NCI-H2107 treated with DMSO at 0.1 percent for 48 hours (cell line): ENCODE measurements around the gene PCNX1.
A peak's percentile ranks its signal among the peaks of the same experiment; 100 is the strongest.

Experiments
- DNase-seq: peaks from one replicate; lab custom pipeline; 2025; ENCODE audit not compliant: unreplicated experiment; lab: John Stamatoyannopoulos, UW

Gene PCNX1

DNA sequence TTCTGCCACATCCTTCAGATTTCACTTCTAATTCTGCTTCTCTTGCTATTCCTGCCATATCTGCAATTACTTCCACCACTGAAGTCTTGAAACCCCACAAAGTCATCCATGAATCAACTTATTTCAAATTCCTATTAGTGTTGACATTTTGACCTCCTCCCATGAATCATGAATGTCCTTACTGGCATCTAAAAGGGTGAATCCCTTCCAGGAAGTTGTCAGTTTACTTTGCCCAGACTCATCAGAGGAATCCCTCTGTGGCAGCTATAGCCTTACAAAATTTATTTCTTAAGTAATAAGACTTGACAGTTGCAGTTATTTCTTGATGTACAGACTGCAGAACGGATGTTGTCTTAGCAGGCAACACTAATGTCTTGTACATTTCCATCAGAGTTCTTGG is 162.9 kb downstream of the PCNX1 start:
- DNase-seq = no peak

DNA sequence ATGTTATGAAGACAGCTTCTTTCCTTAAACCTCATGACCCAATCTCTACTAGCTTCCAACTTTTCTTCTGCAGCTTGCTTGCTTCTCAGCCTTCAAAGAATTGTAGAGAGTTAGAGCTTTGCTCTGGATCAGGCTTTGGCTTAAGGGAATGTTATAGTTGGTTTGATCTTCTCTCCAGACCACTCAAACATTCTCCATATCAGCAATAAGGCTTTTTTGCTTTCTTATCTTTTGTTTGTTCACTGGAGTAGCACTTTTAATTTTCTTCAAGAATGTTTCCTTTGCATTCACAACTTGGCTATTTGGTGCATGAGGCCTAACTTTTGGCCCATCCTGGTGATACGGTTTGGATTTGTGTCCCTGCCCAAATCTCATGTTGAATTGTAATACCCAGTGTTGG is 163.8 kb downstream of the PCNX1 start:
- DNase-seq = no peak

DNA sequence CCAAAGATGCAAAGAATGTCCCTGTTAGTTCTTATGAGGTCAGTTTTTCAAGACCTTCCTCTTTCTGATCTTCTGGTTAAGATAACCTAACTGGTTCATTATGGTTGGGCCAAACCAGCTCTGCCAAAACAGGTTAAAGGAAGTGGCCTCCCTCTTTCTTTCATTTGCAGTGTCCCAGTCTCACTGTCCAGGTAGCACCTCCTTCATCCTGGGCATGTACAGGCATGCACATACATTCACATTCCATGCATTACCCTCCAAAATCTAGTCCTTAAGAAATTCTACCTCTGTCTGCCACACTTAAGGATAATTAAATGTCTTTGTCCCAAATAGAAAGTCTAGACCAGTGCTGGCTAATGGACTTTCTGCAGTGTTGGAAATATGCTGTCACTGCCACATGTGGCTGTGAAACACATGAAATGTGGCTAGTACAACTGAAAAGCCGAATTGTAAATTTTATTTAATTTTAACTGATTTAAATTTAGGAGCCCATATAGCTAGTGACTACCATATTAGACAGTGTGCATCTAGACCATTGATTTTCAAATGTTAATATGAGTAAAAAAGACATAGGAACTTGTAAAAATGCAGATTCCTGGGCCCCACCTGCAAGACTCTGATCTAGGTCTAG is 169.3 kb downstream of the PCNX1 start:
- DNase-seq = no peak

DNA sequence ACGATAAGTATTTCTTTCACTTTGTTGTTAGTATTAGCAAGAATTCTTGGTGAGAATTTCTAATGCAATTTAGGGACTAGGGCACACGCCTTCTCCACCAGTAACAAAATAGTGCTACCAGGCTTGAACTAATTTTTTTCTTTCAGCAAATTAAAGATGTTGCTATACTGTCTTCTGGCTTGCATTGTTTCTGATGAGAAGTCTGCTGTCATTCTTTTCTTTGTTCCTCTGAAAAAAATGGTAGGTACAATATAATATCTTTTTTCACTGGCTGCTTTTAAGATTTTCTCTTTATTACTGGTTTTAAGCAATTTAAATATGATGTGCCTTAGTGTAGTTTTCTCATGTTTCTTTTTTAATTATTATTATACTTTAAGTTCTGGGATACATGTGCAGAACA is 171.2 kb downstream of the PCNX1 start:
- DNase-seq = no peak

DNA sequence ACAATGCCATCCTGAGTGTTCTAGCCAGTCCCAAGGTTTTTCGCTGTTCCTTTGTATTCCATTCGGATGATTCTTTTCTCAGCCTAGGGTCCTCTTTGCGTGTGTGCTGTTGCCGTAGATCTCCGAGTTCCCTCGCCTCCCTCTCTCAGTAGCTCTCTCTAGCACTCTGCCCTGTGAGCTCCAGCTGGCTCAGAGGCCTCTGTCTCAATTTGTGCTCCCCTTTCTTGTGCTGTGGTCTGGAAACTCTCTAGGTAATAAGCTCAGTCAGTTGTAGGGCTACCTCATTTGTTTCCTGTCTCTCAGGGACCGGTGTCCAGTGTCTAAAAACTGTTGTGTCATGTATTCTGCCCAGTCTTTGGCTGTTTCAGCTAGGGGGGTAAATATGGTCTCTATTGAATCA is 179.3 kb downstream of the PCNX1 start:
- no peak for DNase-seq

DNA sequence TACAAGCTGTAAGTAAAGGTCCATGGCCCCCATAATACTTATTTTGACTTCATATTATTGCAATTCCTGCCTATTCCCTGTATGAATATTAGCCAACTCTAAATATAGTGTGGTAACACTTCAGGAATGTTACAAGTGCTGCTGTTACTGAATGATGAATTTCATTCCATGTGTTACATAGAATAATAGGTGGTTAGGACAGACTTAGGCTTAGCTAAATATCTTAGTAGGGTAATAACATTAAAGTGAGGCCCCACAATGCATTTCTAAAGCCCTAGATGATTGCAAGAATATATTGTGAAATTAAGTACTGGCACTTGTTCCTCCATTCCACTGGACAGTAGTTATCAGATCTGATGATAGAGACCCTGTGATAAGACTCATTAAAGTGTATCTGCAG is 182.7 kb downstream of the PCNX1 start:
- DNase-seq = no peak

DNA sequence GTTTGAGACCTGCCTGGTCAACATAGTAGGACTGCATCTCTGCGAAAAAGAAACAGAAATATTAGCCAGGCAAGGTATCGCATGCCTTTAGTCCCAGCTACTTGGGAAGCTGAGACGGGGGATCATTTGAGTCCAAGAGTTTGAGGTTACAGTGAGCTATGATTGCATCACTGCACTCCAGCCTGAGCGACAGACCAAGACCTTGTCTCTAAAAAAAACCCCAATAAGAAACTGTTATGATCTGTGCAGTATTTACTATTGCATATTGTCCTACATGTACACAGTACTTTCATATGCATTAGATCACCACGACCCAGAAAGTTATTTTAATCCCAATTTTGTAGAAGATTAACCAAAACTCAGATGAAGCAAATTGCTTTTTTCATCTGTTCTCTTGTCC is 187.5 kb downstream of the PCNX1 start:
- no peak for DNase-seq

DNA sequence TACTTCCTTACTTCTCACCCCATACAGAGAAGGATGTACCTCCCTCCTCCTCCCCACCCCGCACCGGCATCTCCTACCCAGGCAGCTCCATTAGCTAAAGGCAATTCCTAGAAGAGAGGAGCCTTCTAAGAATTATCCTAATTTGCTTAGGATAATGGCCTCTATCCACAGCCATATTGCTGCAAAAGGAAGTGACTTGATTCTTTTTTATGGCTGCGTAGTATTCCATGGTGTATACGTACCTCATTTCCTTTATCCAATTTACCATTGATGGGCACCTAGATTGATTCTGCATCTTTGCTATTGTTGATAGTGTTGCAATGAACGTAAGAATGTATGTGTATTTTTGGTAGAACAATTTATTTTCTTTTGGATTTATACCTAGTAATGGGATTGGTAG is 189.7 kb downstream of the PCNX1 start:
- no peak for DNase-seq

DNA sequence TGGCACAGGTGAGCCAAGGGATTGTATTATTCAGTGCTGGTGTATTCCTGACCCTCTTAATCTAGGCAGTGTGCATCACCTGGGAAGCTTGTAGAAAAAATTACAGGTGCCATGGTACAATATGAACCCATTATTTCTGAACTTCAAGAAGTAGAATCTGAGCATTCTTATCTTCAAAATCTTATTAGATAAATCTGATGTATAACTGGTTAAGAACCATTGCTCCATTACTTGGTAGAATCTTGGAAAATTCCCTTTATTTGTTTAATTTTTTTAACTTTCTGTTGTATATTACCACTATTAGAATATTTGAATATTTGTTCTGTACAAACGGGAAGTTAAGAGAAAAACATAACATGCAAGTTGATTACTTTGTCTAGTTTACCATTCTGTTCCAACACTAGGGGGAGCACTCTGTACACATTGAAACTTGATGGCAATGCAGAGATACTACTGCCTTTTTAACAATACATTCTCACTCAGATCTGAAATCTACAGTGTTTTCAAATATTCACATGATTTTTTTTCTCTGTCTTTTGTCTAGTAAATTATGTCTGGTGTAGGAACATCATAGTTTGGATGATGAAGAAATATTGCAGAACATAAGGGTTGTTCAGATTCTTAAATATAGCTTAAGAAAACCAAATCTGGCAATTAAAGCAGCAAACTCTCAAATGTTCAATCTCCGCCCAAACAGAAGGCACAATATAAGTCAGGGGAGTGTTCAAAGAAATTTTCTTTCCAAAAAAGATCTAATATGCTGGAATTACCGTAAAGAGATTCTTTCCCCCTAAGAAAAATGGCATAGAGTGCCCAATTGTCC is 196.6 kb downstream of the PCNX1 start:
- peak; percentile 73 for DNase-seq

DNA sequence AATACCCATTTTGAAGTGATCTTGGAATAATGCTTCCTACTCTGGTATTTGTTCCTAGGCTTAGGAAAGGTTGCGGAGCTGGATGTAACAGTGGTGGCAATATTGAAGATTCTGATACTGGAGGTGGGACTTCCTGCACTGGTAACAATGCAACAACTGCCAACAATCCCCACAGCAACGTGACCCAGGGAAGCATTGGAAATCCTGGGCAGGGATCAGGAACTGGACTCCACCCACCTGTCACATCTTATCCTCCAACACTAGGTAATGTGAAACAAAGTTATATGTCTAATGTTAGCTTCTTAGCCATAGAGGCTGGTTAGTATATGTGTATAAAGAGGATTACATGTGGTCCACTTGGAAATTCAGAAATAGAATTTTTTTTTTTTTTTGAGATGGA is 197.9 kb downstream of the PCNX1 start:
- no peak for DNase-seq

DNA sequence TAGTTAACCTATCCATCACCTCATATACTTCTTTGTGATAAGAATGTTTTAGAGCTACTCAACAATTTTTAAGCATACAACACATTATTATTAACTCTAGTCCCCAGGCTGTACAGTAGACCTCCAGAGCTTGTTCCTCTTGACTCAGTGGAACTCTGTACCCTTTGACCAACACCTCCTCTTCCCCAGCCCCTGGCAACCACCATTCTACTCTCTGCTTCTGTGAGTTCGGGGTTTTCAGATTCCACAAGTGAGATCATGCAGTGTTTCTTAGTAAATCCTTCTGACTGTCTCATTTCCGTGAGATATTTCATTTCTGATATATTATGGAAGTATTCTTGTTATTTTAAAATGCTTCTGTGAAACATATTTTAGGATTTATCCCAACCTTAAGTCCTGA is 200.7 kb downstream of the PCNX1 start:
- no peak for DNase-seq

DNA sequence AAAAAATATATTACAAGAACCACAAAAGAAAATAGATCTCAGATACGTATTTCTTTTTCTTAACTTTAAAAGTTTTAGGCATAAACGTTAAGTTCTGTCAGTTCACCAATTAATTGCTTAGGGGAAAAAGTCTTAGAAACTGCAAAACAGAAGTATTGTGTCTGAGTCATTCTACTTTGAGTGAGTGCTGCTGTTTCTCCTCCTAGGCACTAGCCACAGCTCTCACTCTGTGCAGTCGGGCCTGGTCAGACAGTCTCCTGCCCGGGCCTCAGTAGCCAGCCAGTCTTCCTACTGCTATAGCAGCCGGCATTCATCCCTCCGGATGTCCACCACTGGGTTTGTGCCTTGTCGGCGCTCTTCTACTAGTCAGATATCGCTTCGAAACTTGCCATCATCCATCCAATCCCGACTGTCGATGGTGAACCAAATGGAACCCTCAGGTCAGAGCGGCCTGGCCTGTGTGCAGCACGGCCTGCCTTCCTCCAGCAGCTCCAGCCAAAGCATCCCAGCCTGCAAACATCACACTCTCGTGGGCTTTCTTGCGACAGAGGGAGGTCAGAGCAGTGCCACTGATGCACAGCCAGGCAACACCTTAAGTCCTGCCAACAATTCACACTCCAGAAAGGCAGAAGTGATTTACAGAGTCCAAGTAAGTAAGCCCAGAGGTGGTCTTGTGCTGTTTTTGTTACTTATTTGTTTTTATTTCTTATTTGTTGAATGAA is 201.3 kb downstream of the PCNX1 start:
- no peak for DNase-seq

DNA sequence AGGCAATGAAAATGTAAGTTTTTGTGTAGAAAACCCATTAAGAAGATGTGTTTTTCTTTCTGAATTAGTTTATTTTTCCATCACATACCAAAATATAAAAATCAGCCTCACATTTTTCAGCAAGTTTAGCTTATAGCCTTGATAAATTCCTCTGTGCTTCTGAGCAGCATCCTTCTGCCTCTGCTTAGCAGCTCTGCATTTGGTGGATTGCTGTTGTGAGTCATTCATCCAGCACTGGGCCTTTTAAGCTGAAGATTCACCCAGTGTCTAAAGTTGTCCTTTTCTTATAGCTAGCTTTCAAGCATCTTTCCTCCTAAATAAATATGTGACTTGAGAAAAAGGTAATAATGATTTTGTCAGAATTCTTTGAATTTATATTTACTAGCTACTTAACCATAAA is 206.1 kb downstream of the PCNX1 start:
- no peak for DNase-seq

DNA sequence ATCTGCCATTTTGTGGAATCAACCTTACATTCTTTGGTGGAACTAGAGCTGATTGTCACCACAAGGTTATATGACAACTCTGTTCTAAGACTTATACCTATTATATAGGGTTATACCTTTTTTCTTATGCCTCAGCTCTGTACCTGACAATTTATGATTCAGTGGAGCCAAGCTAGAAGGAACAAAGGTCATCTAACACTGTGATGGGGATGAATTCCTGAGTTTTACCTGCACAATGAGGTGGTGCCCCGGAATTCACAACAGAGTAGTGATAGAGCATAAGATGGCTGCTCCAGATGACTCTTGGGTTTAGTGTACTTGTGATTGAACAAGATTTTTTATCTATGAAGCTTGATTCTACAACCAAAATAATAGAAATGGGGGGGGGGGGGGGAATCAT is 207.3 kb downstream of the PCNX1 start:
- no peak for DNase-seq

DNA sequence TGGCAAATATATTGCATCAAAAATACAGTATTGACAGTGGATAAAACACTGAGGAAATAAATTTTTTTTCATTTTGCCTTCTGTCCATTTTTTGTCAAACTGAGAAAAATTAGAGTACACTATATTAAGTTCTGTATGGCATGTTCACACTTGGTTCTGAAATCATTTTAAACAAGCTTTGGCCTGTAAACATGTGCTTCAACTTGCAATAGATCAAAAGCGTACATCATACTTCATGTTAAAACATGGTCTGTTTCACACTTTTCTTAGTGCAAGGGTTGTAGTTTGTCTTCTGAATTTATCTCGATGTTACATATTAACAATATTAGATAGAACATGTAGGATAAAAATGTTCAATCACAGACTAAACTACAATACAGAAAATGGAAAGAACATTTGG is 208.0 kb downstream of the PCNX1 start:
- no peak for DNase-seq

DNA sequence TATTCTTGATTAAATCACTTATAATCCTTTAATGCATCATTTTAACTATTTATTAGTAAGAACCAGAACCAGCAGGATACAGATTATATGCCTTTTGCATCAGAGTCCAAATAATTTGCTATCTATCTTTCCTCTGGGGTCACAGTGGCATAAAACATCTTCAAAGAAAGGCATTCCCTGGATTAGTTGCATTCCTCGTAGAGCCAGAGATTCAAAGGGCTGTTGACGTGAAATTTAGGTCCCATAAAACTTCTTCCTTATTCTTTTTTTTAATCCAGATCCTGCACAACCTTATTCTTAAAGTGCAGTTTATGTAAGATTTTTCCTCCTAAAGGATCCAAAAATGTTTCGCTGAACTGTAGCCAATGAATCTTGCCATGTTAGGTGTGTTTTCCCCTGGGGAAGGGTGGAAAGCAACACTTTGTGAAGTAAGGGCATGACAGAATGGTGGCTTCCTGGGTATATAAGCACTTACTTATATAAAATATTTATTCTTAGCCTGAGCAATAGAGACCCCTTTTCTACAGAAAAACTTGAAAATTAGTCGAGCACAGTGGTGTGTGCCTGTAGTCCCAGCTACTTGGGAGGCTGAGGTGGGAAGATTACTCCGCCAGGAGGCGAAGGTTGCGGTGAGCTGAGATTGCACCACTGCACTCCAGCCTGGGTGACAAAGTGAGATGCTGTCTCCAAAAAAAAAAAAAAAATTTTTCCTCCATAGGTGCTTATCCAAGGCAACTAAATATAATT is 208.7 kb downstream of the PCNX1 start:
- no peak for DNase-seq

DNA sequence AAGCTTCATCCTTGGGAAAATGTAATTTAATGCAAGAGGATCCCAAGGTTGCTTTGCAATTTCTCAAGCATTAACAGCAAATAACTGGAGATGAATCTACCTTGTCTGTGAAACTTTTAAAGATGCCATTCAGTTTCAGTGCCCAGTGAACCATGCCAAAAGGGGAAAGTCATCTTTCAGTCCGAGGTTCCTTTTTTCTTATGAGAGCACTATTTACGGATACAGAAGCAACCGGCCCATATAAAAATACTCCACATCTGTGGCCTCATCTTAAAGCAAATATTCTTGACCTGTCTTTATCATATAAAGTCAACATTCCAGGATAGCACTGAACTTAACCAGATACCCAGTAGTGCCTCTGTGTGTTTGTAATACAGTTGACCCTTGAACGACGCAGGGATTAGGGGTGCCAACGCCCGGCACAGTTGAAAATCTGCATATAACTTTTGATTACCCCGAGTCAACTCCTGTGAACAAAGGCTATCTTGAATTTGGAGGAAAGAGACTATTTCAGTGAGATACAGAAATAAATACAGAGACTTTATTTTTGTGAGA is 209.4 kb downstream of the PCNX1 start:
- no peak for DNase-seq

DNA sequence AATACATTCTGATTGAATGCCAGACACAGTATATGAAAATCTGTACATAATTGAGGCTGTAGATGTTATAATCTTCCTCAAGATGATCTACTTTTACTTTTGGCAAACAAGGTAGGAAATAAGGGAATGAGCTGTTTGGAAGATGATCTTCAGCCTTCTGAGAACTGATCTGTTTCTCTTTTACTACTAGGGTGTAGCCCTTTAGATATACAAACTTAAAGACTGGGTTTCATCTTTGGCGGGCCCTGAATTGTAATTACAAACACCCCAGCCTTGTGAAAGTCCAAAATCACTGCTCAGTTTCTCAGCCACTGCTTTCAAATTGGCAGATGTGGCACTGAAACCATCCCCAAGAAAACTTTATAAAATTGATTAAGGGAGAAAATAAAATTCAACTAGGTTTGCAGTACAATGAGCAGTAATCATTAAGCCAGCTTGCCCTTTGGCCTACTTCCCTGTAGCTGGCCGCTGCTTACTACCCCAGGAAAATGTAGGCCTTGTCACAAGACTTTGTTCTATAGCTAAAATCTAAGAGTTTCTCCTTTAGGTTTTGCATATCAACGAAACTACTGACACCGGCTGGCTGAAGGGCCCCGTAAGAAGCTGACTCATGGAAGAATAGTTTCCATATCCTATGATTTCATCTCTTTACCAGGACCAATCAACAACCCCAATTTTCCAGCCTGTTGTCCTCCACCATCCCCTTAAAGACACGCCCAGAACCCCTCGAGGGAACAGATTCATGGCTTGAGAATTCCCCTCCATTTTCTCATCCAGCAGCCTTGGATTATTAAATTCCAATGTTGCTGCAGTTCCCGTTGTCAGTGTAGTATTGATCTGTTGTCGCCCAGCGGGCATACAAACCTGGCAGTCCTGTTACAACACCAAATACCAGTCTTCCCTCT is 210.8 kb downstream of the PCNX1 start:
- no peak for DNase-seq

DNA sequence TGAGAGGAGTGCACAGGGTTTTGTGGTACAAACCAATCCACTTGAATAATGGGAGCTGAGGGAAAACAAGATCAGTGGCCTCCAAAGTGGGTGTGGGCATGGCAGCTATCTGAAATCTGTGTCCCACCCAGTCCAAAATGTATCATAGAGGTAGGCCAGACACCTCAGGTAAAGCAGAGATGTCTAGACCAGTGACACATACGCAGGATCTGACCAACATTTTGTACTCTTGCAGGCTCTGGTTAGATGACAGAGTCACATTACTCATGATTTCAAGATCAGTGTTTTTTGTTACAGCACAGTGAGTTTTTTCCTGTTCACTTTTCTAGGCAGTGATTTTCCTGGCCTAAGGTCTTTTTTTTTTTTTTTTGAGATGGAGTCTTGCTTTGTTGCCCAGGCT is 211.8 kb downstream of the PCNX1 start:
- no peak for DNase-seq

DNA sequence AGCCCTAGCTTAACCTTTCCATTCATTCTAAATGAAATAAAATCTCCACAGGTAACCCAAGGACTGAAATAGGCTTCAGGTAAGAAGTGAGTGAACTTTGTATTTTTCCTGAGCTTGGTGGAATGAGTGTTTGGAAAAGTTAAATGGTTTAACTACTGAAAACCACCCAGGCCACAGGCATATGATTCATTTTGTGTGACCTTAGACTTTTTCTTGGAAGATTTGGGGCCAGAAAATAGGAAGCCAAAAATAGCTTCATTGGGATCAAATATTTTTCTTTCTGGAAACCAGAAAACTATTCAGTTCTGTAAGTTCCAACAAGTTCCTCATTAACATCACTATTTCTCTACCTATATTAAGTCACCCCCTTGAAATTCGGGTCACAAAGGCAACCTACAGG is 212.6 kb downstream of the PCNX1 start:
- DNase-seq = no peak
